Measurements from ENCODE around the gene EYS. TPM values are rescaled to one million over a fixed set of nuclear protein-coding genes. Genes with fewer than 3 reads are reported as not detected.
A peak's percentile ranks its signal among the peaks of the same experiment; 100 is the strongest.

Gene EYS
- polyA plus RNA-seq, 1 of the 3 experiments (the other 2 are of a cell fraction) = 0.05 TPM

DNA sequence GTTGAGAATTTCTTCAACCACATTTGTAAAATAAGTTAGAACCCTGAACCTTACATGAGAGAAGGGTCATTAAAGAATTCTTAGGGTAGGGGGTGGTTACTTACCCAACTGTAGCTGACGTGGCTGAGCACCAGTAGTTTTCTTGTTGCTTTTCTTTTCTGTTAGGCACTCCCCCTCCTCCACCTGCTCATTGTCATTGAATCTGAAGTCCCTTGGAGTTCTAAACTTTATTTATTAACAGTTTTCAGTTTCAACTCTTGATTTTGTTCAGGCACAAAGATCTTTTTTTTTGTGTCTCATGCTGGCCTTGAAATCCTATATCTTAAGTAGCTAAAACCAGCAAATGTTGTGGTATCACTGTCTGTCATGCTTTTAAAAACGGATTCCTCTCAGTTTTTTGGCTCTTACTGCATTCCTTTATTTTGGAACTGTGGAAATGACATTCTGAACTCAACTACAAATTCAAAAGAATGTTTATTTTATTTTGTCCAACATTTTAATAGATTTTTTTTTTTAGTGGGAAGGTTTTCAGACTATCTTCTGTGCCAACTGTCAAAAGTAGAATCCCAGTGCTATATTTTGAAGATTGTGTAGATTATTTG is 1606.2 kb downstream of the EYS start:
- ChIA-PET CTCF (no interaction called here), POLR2A (no interaction called here)
- no peak for DNase-seq
- Histone ChIP-seq H4K20me1 (ENCODE audit: insufficient read depth) (no peaks in the 10 kb centered on the region), H3K4me3 (ENCODE audit: low read depth in 2 of 2, low read length in 1 of 2) (no peak overlapping the region), H3K9me3 (no peaks in the 10 kb centered on the region), H3K27me3 (ENCODE audit: insufficient read depth) (no peaks in the 10 kb centered on the region), H3F3A (replicated peaks; ENCODE audit: insufficient read depth) (no peaks in the 10 kb centered on the region), H3K36me3 (replicated peaks in 1 of 2; ENCODE audit: control insufficient read depth in 1 of 2, insufficient read depth in 2 of 2, low read length in 1 of 2) (no peaks in the 10 kb centered on the region), H3K79me2 (ENCODE audit: insufficient read depth) (no peaks in the 10 kb centered on the region), H3K4me2 (no peak overlapping the region), H3K27ac (ENCODE audit: low read depth in 2 of 2, low read length in 1 of 2) (no peak overlapping the region; a peak in 1 of 4 replicates), H3K4me1 (ENCODE audit: control insufficient read depth in 1 of 2, insufficient read depth in 2 of 2, low read depth in 1 of 2, low read length in 1 of 2) (no peaks in the 10 kb centered on the region), H3K9me2 (no peaks in the 10 kb centered on the region), H3K9ac (no peak overlapping the region), H2AFZ (ENCODE audit: low read depth) (no peak overlapping the region; the same call in 1 of the 2 replicates)
- no peak for TF ChIP-seq ELF1 (IDR thresholded peaks at IDR 0.05)
- TF ChIP-seq YY1 (IDR thresholded peaks at IDR 0.05; ENCODE audit: low read depth) = no peak
- no peak for TF ChIP-seq NRF1 (IDR thresholded peaks at IDR 0.05; ENCODE audit: low read depth, low read length)
- TF ChIP-seq REST (IDR thresholded peaks at IDR 0.05; ENCODE audit: low read depth, low read length) = no peak
- TF ChIP-seq EZH2phosphoT487 (IDR thresholded peaks at IDR 0.05; ENCODE audit: borderline replicate concordance, low read depth) = no peak
- TF ChIP-seq GABPA (IDR thresholded peaks at IDR 0.05; ENCODE audit: low read depth) = no peak
- TF ChIP-seq RAD21 (IDR thresholded peaks at IDR 0.05; ENCODE audit: low read length) = no peak
- TF ChIP-seq TCF12 (IDR thresholded peaks at IDR 0.05) = no peak
- no peak for TF ChIP-seq POLR2AphosphoS5 (IDR thresholded peaks at IDR 0.05; ENCODE audit: low read depth, low read length)
- TF ChIP-seq, protein P1, sequence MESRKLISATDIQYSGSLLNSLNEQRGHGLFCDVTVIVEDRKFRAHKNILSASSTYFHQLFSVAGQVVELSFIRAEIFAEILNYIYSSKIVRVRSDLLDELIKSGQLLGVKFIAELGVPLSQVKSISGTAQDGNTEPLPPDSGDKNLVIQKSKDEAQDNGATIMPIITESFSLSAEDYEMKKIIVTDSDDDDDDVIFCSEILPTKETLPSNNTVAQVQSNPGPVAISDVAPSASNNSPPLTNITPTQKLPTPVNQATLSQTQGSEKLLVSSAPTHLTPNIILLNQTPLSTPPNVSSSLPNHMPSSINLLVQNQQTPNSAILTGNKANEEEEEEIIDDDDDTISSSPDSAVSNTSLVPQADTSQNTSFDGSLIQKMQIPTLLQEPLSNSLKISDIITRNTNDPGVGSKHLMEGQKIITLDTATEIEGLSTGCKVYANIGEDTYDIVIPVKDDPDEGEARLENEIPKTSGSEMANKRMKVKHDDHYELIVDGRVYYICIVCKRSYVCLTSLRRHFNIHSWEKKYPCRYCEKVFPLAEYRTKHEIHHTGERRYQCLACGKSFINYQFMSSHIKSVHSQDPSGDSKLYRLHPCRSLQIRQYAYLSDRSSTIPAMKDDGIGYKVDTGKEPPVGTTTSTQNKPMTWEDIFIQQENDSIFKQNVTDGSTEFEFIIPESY (IDR thresholded peaks at IDR 0.05; ENCODE audit: borderline replicate concordance, low read depth) = no peak
- 23% methylated on average over 2 of the region's 2 CpGs for WGBS (ENCODE audit: low lambda C conversion rate)

- no peak for DNase-seq
- TF ChIP-seq NFIC (IDR thresholded peaks at IDR 0.05; ENCODE audit: borderline replicate concordance) = no peak
- no peak for TF ChIP-seq TAF1 (IDR thresholded peaks at IDR 0.05; ENCODE audit: borderline replicate concordance, low read depth, low read length)
- no peak for TF ChIP-seq RAD21 (IDR thresholded peaks at IDR 0.05; ENCODE audit: low read length)
- peak; percentile 24; the same call in 1 of the 2 replicates for TF ChIP-seq TCF12 (IDR thresholded peaks at IDR 0.05)
- 23% methylated on average over 2 of the region's 2 CpGs for WGBS (ENCODE audit: low lambda C conversion rate)
Measured at GRCh38 chr6:64090352-64090751, 1616.7 kb downstream of the EYS start.

More at GRCh38 chr6:64090352-64090751, 1616.7 kb downstream of the EYS start:
- Histone ChIP-seq H3K36me3 (replicated peaks in 1 of 2; ENCODE audit: control insufficient read depth in 1 of 2, insufficient read depth in 2 of 2, low read length in 1 of 2) (no peaks in the 10 kb centered on the region), H3F3A (replicated peaks; ENCODE audit: insufficient read depth) (peaks cover 14% of the 10 kb centered on the region), H3K79me2 (ENCODE audit: insufficient read depth) (no peaks in the 10 kb centered on the region), H4K20me1 (ENCODE audit: insufficient read depth) (no peaks in the 10 kb centered on the region), H3K4me3 (ENCODE audit: low read depth in 2 of 2, low read length in 1 of 2) (no peak overlapping the region), H3K9ac (no peak overlapping the region), H2AFZ (ENCODE audit: low read depth) (no peak overlapping the region), H3K4me1 (ENCODE audit: control insufficient read depth in 1 of 2, insufficient read depth in 2 of 2, low read depth in 1 of 2, low read length in 1 of 2) (no peaks in the 10 kb centered on the region), H3K27me3 (ENCODE audit: insufficient read depth) (no peaks in the 10 kb centered on the region), H3K9me2 (no peaks in the 10 kb centered on the region), H3K9me3 (no peaks in the 10 kb centered on the region; the same call in 1 of the 2 replicates), H3K27ac (ENCODE audit: low read depth in 2 of 2, low read length in 1 of 2) (no peak overlapping the region), H3K4me2 (no peak overlapping the region)
- ChIA-PET CTCF (no interaction called here), POLR2A (no interaction called here)

All from SK-N-SH (cell line).